Measurements from ENCODE around the gene LDLRAD4.

DNA sequence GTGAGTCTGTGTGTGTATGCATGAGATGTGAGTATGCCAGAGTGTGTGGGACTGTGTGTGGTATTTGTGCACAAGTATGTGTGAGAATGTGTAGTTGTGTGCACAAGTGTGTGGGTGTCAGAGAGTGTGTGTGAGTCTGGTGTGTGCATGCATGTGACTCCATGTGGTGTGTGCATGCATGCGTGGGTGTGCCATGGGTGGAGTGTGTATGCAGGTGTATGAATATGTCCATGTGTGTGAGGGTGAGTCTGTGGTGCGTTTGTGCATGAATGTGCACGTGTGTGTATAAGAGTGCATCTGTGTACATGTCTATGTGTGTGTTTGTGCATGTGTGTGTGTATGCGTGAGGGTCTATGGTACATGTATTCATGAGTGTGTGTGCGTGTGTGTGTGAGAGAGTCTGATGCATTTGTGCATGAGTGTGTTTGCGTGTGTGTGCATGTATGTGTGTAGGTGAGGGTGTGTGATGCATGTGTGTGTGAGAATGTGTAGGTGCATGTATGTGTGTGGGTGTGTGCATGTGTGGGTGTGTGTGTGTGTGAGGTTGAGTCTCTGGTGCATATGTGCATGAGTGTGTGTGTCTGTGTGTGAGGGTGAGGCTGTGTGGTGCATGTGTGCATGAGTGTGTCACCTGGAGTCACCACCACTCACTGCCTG is 226.8 kb downstream of the LDLRAD4 start:
- TF ChIP-seq TAF1 (IDR thresholded peaks at IDR 0.05; ENCODE audit: borderline replicate concordance, low read depth, low read length) (no peak), POLR2AphosphoS5 (IDR thresholded peaks at IDR 0.05; ENCODE audit: low read depth, low read length) (no peak)
- TF ChIP-seq, protein P1, sequence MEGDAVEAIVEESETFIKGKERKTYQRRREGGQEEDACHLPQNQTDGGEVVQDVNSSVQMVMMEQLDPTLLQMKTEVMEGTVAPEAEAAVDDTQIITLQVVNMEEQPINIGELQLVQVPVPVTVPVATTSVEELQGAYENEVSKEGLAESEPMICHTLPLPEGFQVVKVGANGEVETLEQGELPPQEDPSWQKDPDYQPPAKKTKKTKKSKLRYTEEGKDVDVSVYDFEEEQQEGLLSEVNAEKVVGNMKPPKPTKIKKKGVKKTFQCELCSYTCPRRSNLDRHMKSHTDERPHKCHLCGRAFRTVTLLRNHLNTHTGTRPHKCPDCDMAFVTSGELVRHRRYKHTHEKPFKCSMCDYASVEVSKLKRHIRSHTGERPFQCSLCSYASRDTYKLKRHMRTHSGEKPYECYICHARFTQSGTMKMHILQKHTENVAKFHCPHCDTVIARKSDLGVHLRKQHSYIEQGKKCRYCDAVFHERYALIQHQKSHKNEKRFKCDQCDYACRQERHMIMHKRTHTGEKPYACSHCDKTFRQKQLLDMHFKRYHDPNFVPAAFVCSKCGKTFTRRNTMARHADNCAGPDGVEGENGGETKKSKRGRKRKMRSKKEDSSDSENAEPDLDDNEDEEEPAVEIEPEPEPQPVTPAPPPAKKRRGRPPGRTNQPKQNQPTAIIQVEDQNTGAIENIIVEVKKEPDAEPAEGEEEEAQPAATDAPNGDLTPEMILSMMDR (IDR thresholded peaks at IDR 0.05) = no peak
- TF ChIP-seq, protein P2, sequence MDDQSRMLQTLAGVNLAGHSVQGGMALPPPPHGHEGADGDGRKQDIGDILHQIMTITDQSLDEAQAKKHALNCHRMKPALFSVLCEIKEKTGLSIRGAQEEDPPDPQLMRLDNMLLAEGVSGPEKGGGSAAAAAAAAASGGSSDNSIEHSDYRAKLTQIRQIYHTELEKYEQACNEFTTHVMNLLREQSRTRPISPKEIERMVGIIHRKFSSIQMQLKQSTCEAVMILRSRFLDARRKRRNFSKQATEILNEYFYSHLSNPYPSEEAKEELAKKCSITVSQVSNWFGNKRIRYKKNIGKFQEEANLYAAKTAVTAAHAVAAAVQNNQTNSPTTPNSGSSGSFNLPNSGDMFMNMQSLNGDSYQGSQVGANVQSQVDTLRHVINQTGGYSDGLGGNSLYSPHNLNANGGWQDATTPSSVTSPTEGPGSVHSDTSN (IDR thresholded peaks at IDR 0.05) = no peak

All from SK-N-SH (cell line).